Urothelium cell line (cell line): ENCODE measurements around the gene SULT1A4.
A peak's percentile ranks its signal among the peaks of the same experiment; 100 is the strongest.
"Not testable (repeated sequence)": the region's sequence is repeated elsewhere in the genome, so short reads cannot be mapped to it uniquely, and the experiment has no call there.

ENCODE experiments used
- DNase-seq: peaks from one replicate; pipeline ENCODE4 v3.0.0; 2011; ENCODE audit warnings: low spot score, mixed read lengths
- FAIRE-seq: peaks from 2 replicates; lab custom pipeline; 2011; peaks lifted over from hg19 to GRCh38; lab: Jason Lieb, UNC

SULT1A4 gene

GRCh38 chr16:29459706-29460646 lies at the start of gene SULT1A4:
Gene SULT1A4, plus strand, starts transcription at chr16:29459913. Its CDS starts 1,473 bp downstream, at chr16:29461386.
- FAIRE-seq, DNase-seq: not testable (repeated sequence)

GRCh38 chr16:29423587-29423986 lies 36.1 kb upstream of the SULT1A4 start:
- not testable (repeated sequence) for FAIRE-seq, DNase-seq

- DNase-seq, FAIRE-seq: not testable (repeated sequence)
Measured at GRCh38 chr16:29425390-29425789, 34.3 kb upstream of the SULT1A4 start.

GRCh38 chr16:29453754-29454153 lies 6.0 kb upstream of the SULT1A4 start:
- FAIRE-seq, DNase-seq: not testable (repeated sequence)

GRCh38 chr16:29454269-29454668 lies 5.4 kb upstream of the SULT1A4 start, which contains the start of the genes BOLA2 and SLX1B:
Gene BOLA2, minus strand, starts transcription at chr16:29454351. Its CDS starts 98 bp downstream, at chr16:29454253.
Gene SLX1B, plus strand, starts transcription at chr16:29454533.
- peak; percentile 88 for FAIRE-seq
- DNase-seq, result not testable (repeated sequence)

- FAIRE-seq, DNase-seq: not testable (repeated sequence)
Measured at GRCh38 chr16:29454828-29455227, 4.9 kb upstream of the SULT1A4 start.

- DNase-seq, FAIRE-seq: not testable (repeated sequence)
Measured at GRCh38 chr16:29457660-29458059, 2.1 kb upstream of the SULT1A4 start.

GRCh38 chr16:29460647-29461030 lies 926 bp downstream of the SULT1A4 start:
- FAIRE-seq, DNase-seq: not testable (repeated sequence)

GRCh38 chr16:29465985-29466824 lies 6.5 kb downstream of the SULT1A4 start:
- DNase-seq, FAIRE-seq: not testable (repeated sequence)

- FAIRE-seq, DNase-seq: not testable (repeated sequence)
Measured at GRCh38 chr16:29466904-29467303, 7.2 kb downstream of the SULT1A4 start.

- not testable (repeated sequence) for FAIRE-seq, DNase-seq
Measured at GRCh38 chr16:29467654-29468366, 8.1 kb downstream of the SULT1A4 start.

GRCh38 chr16:29469660-29470059 lies 9.9 kb downstream of the SULT1A4 start:
- FAIRE-seq, DNase-seq: not testable (repeated sequence)

GRCh38 chr16:29472065-29472464 lies 12.4 kb downstream of the SULT1A4 start:
- not testable (repeated sequence) for DNase-seq, FAIRE-seq

GRCh38 chr16:29482276-29482675 lies 22.6 kb downstream of the SULT1A4 start:
- not testable (repeated sequence) for FAIRE-seq

GRCh38 chr16:29506308-29506707 lies 46.6 kb downstream of the SULT1A4 start, which contains the start of gene NPIPB12:
Gene NPIPB12, minus strand, starts transcription at chr16:29506408.
- DNase-seq, FAIRE-seq: not testable (repeated sequence)

More at GRCh38 chr16:29482276-29482675, 22.6 kb downstream of the SULT1A4 start:
- not testable (repeated sequence) for DNase-seq
